GM23248 (cell line): ENCODE measurements around the gene STAG1. TPM values are rescaled to one million over a fixed set of nuclear protein-coding genes. Genes with fewer than 3 reads are reported as not detected.
"Not testable (repeated sequence)": the region's sequence is repeated elsewhere in the genome, so short reads cannot be mapped to it uniquely, and the experiment has no call there.

Source experiments
- DNase-seq: peaks from one replicate; pipeline ENCODE4 v3.0.0-alpha.2; 2015
- H2AFZ ChIP-seq: fragments of 200-600 bp; sonication (generic); 2 replicates; pipeline ENCODE4 v1.6.1; 2016; ENCODE audit warnings: antibody characterized with exemption
- H3F3A ChIP-seq: fragments of 200-600 bp; sonication (generic); 2 replicates; pipeline ENCODE4 v1.6.1; 2016; ENCODE audit warnings: mild to moderate bottlenecking, antibody characterized with exemption, mixed run types; ENCODE audit not compliant: insufficient read depth
- H3K27ac ChIP-seq: fragments of 200-600 bp; sonication (generic); 2 replicates; pipeline ENCODE4 v1.5.1; 2016; ENCODE audit warnings: mild to moderate bottlenecking
- H3K27me3 ChIP-seq: fragments of 200-600 bp; sonication (generic); replicated peaks from 2 replicates; pipeline ENCODE4 v1.6.1; 2016; ENCODE audit warnings: mild to moderate bottlenecking; ENCODE audit not compliant: insufficient read depth
- H3K36me3 ChIP-seq: fragments of 200-600 bp; sonication (generic); 2 replicates; pipeline ENCODE4 v1.6.1; 2016; ENCODE audit warnings: low read depth, mild to moderate bottlenecking
- H3K4me1 ChIP-seq: fragments of 200-600 bp; sonication (generic); 2 replicates; pipeline ENCODE4 v1.6.1; 2016; ENCODE audit warnings: mild to moderate bottlenecking; ENCODE audit not compliant: insufficient read depth
- H3K4me2 ChIP-seq: fragments of 200-600 bp; sonication (generic); one replicate; pipeline ENCODE4 v1.6.1; 2016; ENCODE audit warnings: mild to moderate bottlenecking; ENCODE audit not compliant: unreplicated experiment
- H3K4me3 ChIP-seq: fragments of 200-600 bp; sonication (generic); 2 replicates; pipeline ENCODE4 v1.5.1; 2016; ENCODE audit warnings: mild to moderate bottlenecking
- H3K79me2 ChIP-seq: fragments of 200-600 bp; sonication (generic); 2 replicates; pipeline ENCODE4 v1.6.1; 2016; ENCODE audit warnings: mild to moderate bottlenecking; ENCODE audit not compliant: insufficient read depth
- H3K9ac ChIP-seq: fragments of 200-600 bp; sonication (generic); 2 replicates; pipeline ENCODE4 v1.6.1; 2016; ENCODE audit warnings: mild to moderate bottlenecking
- H3K9me2 ChIP-seq: fragments of 200-600 bp; sonication (generic); 2 replicates; pipeline ENCODE4 v1.6.1; 2016; ENCODE audit warnings: mixed run types, mild to moderate bottlenecking, moderate library complexity; ENCODE audit not compliant: insufficient read depth
- H3K9me3 ChIP-seq: fragments of 200-600 bp; sonication (generic); one replicate; pipeline ENCODE4 v1.6.1; 2017; ENCODE audit warnings: low read depth
- H4K20me1 ChIP-seq: fragments of 200-600 bp; sonication (generic); 2 replicates; pipeline ENCODE4 v1.6.0; 2016; ENCODE audit not compliant: insufficient read depth
- EZH2 ChIP-seq: fragments of 200-600 bp; sonication (generic); IDR thresholded peaks from 2 replicates; pipeline ENCODE4 v1.6.1; 2018; ENCODE audit warnings: antibody characterized with exemption, mild to moderate bottlenecking; ENCODE audit not compliant: insufficient read depth, poor library complexity, severe bottlenecking
- EZH2phosphoT487 ChIP-seq: fragments of 200-600 bp; sonication (generic); IDR thresholded peaks from 2 replicates; pipeline ENCODE4 v1.6.1; 2018; ENCODE audit warnings: antibody characterized with exemption, moderate library complexity, mild to moderate bottlenecking, low read depth; ENCODE audit not compliant: insufficient read depth
- WGBS, 2 experiments: methylation state at CpG; one replicate each; pipeline ENCODE4 v1.1.6; 2015 to 2017; ENCODE audit warnings: low lambda C conversion rate in 2 of 2, low coverage in 1 of 2; ENCODE audit errors: missing lambda C conversion rate in 2 of 2; 5-methylcytosine and 5-hydroxymethylcytosine counted together
- in situ Hi-C: fragments of 300-500 bp; cut with MboI; formaldehyde crosslinking; loops from 2 replicates; pipeline ENCODE4 v1.15.0; 2020
- polyA plus RNA-seq: library from polyadenylated mRNA; unstranded; fragments of >200 nt; fragmentation: Nextera tagmentation; extraction: Ambion mirVana; gene quantifications from 2 replicates; pipeline ENCODE4 v1.2.1, GENCODE V29; 2016
- total RNA-seq: library from RNA; depleted of rRNA; stranded (reverse); fragments of >200 nt; shearing (Covaris generic); gene quantifications from 2 replicates; pipeline ENCODE4 v1.2.3, GENCODE V29; 2014

STAG1 gene
- total and polyA plus RNA-seq, 2 experiments from 2014 or later: 21.1 to 39.7 TPM

- Histone ChIP-seq H3F3A (no peaks in the 10 kb centered on the region), H3K9me3 (no peaks in the 10 kb centered on the region), H3K4me2 (no peak overlapping the region), H3K36me3 (no peaks in the 10 kb centered on the region), H3K27me3 (no peaks in the 10 kb centered on the region), H3K79me2 (no peaks in the 10 kb centered on the region), H3K27ac (no peak overlapping the region), H3K4me3 (no peak overlapping the region), H3K9ac (no peak overlapping the region), H2AFZ (no peak overlapping the region), H3K9me2 (no peaks in the 10 kb centered on the region), H4K20me1 (no peaks in the 10 kb centered on the region), H3K4me1 (0 out of 2 replicates have a peak, but pooled peaks cover 3% of the 10 kb centered on the region)
- WGBS, 2 experiments: 78 to 81% methylated on average over 4 of the region's 4 CpGs
- in situ Hi-C loops: no loop called here
- TF ChIP-seq EZH2 (no peak), EZH2phosphoT487 (no peak)
- peak; percentile 36 for DNase-seq
These were observed 26.7 kb upstream of the STAG1 start for GRCh38 chr3:136778865-136779264.

- H3K4me3 ChIP-seq: no peak overlapping the region
- 0% methylated on average over 1 of the region's 1 CpG for WGBS, 2 experiments
- H3K27me3 ChIP-seq: no peaks in the 10 kb centered on the region
- 0 out of 2 replicates have a peak, but pooled peaks cover 5% of the 10 kb centered on the region for H3F3A ChIP-seq
- no peak overlapping the region for H3K4me2 ChIP-seq
- H3K9ac ChIP-seq: no peak overlapping the region
- no peaks in the 10 kb centered on the region for H3K4me1 ChIP-seq
- no peak overlapping the region for H2AFZ ChIP-seq
- no peaks in the 10 kb centered on the region for H3K9me3 ChIP-seq
- no peak for TF ChIP-seq EZH2
- TF ChIP-seq EZH2phosphoT487: no peak
- no peak overlapping the region for H3K27ac ChIP-seq
- H3K9me2 ChIP-seq: no peaks in the 10 kb centered on the region
- no peaks in the 10 kb centered on the region for H3K36me3 ChIP-seq
- no peaks in the 10 kb centered on the region for H3K79me2 ChIP-seq
- DNase-seq: peak; percentile 39
- in situ Hi-C loops: no loop called here
- no peaks in the 10 kb centered on the region for H4K20me1 ChIP-seq
These were observed 20.5 kb upstream of the STAG1 start for GRCh38 chr3:136772709-136773108.

DNA sequence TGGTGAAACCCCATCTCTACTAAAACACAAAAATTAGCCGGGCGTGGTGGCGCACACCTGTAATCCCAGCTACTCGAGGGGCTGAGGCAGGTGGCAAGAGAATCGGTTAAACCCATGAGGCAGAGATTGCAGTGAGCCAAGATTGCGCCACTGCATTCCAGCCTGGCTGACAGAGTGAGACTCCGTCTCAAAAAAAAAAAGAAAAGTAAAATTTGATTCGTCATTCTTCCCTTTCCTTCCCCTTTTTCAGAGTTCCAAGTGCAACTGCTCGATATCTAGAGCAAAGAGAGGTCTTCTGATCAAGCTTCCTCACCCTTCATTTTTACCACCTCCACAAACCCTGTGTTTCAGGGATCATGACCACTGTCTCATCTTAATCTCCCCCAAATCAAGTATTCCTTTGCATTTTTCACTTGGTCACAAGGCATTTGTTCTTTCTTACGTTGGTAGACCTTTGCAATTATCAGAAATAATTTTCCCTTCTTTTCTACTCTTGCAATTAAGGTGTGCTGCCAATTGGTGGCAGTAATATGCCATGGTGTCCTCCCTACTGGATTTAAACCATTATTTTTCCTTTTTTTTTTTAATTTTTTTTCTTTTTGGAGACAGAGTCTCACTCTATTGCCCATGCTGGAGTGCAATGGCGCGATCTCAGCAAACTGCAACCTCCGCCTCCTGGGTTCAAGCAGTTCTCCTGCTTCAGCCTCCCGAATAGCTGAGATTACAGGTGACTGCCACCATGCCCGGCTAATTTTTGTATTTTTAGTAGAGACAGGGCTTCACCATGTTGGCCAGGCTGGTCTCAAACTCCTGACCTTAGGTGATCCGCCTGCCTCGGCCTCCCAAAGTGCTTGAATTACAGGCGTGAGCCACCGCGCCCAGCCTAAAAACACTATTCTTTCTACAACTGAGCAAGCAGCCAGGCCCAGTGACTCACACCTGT is 6.3 kb upstream of the STAG1 start:
- H4K20me1 ChIP-seq, H3K4me3 ChIP-seq, H3K9me3 ChIP-seq, H3K79me2 ChIP-seq, H3K27me3 ChIP-seq, H3K36me3 ChIP-seq, H3F3A ChIP-seq, H3K4me2 ChIP-seq, H3K9ac ChIP-seq, H3K9me2 ChIP-seq, H3K27ac ChIP-seq, H2AFZ ChIP-seq, H3K4me1 ChIP-seq: not testable (repeated sequence)
- DNase-seq: peak; percentile 43
- in situ Hi-C loops: loop anchor here (10.0 kb wide), 1 partner anchor 364 kb away; no protein-coding TSS in a partner anchor
- WGBS, 2 experiments: 83% methylated on average over 20 of the region's 20 CpGs

DNA sequence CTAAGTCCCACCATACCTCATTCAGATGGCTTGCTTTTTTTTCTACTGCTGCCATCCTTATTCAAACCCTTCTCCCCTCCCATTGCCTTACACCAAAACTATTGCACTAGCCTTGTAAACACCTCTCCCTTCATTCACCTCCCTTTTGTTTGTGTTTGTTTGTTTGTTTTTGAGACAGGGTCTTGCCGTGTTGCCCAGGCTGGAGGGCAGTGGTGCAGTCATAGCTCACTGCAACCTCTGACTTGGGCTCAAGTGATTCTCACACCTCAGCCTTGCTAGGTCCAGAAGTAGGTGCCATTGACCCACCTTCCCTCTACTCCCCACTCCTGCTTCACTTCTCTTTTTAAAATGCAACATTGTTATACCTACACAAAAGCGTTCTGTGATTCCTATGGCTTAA is 3.0 kb upstream of the STAG1 start:
- in situ Hi-C loops: loop anchor here (10.0 kb wide), 1 partner anchor 360 kb away; no protein-coding TSS in a partner anchor
- WGBS, 2 experiments: 89 to 96% methylated on average over 2 of the region's 2 CpGs

More for the DNA sequence above, 3.0 kb upstream of the STAG1 start:
- Histone ChIP-seq H3K4me2 (no peak overlapping the region), H3K27ac (no peak overlapping the region), H3K4me1 (peaks cover 10% of the 10 kb centered on the region; the same call in 1 of the 2 replicates), H3K27me3 (no peaks in the 10 kb centered on the region), H3K9ac (no peak overlapping the region), H3K9me3 (no peaks in the 10 kb centered on the region), H3K4me3 (no peak overlapping the region), H4K20me1 (no peaks in the 10 kb centered on the region), H3K36me3 (no peaks in the 10 kb centered on the region), H3F3A (peaks cover 24% of the 10 kb centered on the region), H3K79me2 (peaks cover 10% of the 10 kb centered on the region), H2AFZ (no peak overlapping the region), H3K9me2 (no peaks in the 10 kb centered on the region)
- DNase-seq: no peak
- TF ChIP-seq EZH2 (no peak), EZH2phosphoT487 (no peak)
